SK-N-SH (cell line): ENCODE measurements around the gene MYO16. TPM values are rescaled to one million over a fixed set of nuclear protein-coding genes. Genes with fewer than 3 reads are reported as not detected.

ENCODE experiments used
- CTCF ChIA-PET: fragments of 300-600, 350-600 bp; formaldehyde crosslinking; extraction: SDS; loops from one replicate; lab custom pipeline; 2021; lab: Yijun Ruan, JAX
- POLR2A ChIA-PET: fragments of 350-600 bp; sonication (Branson Sonifier 250); formaldehyde crosslinking; extraction: SDS; loops from one replicate; lab custom pipeline; 2020; ENCODE audit warnings: antibody characterized with exemption, inconsistent platforms; lab: Yijun Ruan, JAX
- DNase-seq: peaks from one replicate; pipeline ENCODE4 v3.0.0; 2012
- H2AFZ ChIP-seq: fragments of 200-600 bp; sonication (generic); 2 replicates; pipeline ENCODE4 v1.8.1; 2016; ENCODE audit warnings: antibody characterized with exemption, mild to moderate bottlenecking, low read depth
- H3F3A ChIP-seq: fragments of 200-600 bp; sonication (generic); replicated peaks from 2 replicates; pipeline ENCODE3; 2016; ENCODE audit warnings: antibody characterized with exemption, mild to moderate bottlenecking; ENCODE audit not compliant: insufficient read depth
- H3K27ac ChIP-seq, 2 experiments: fragments of 200-500 bp in 1 of 2; fragments of 200-600 bp in 1 of 2; sonication (Bioruptor generic) in 1 of 2; sonication (generic), shearing (Covaris generic) in 1 of 2; 2 replicates each; pipeline versions ENCODE4 v1.5.1 to v1.6.1; 2014 to 2016; ENCODE audit warnings: low read depth in 2 of 2, inconsistent platforms in 1 of 2, low read length in 1 of 2, mild to moderate bottlenecking in 1 of 2, mixed read lengths in 1 of 2
- H3K27me3 ChIP-seq: fragments of 200-600 bp; sonication (generic), shearing (Covaris generic); 2 replicates; pipeline ENCODE4 v1.6.1; 2016; ENCODE audit warnings: mixed run types; ENCODE audit not compliant: insufficient read depth
- H3K36me3 ChIP-seq, 2 experiments: fragments of 200-500 bp in 1 of 2; fragments of 200-600 bp in 1 of 2; sonication (Bioruptor generic) in 1 of 2; sonication (generic) in 1 of 2; replicated peaks in 1 of 2; 2 replicates each; pipeline versions ENCODE3 to v1.5.1; 2014 to 2016; ENCODE audit warnings: low read length in 1 of 2, mild to moderate bottlenecking in 1 of 2; ENCODE audit not compliant: insufficient read depth in 2 of 2, control insufficient read depth in 1 of 2
- H3K4me1 ChIP-seq, 2 experiments: fragments of 200-500 bp in 1 of 2; fragments of 200-600 bp in 1 of 2; sonication (Bioruptor generic) in 1 of 2; sonication (generic), shearing (Covaris generic) in 1 of 2; 2 replicates each; pipeline versions ENCODE4 v1.5.1 to v1.6.1; 2014 to 2016; ENCODE audit warnings: low read depth in 1 of 2, low read length in 1 of 2, mixed run types in 1 of 2; ENCODE audit not compliant: insufficient read depth in 2 of 2, control insufficient read depth in 1 of 2
- H3K4me2 ChIP-seq: fragments of 200-600 bp; sonication (generic), shearing (Covaris generic); 2 replicates; pipeline ENCODE4 v1.6.1; 2017; ENCODE audit warnings: mixed run types
- H3K4me3 ChIP-seq, 2 experiments: fragments of 200-500 bp in 1 of 2; fragments of 200-600 bp in 1 of 2; sonication (Bioruptor generic) in 1 of 2; sonication (generic), shearing (Covaris generic) in 1 of 2; 2 replicates each; pipeline versions ENCODE4 v1.5.1 to v1.8.1; 2014 to 2016; ENCODE audit warnings: low read depth in 2 of 2, inconsistent platforms in 1 of 2, low read length in 1 of 2, mild to moderate bottlenecking in 1 of 2, mixed read lengths in 1 of 2, moderate library complexity in 1 of 2
- H3K79me2 ChIP-seq: fragments of 200-600 bp; sonication (generic); 2 replicates; pipeline ENCODE4 v1.8.1; 2017; ENCODE audit warnings: mild to moderate bottlenecking; ENCODE audit not compliant: insufficient read depth
- H3K9ac ChIP-seq: fragments of 200-600 bp; sonication (generic); 2 replicates; pipeline ENCODE4 v1.6.1; 2017; ENCODE audit warnings: mixed run types
- H3K9me2 ChIP-seq: fragments of 200-600 bp; sonication (generic); 2 replicates; pipeline ENCODE4 v1.6.1; 2017; ENCODE audit warnings: mixed run types
- H3K9me3 ChIP-seq: fragments of 200-600 bp; sonication (generic); 2 replicates; pipeline ENCODE4 v1.6.1; 2017; ENCODE audit warnings: mixed run types, mild to moderate bottlenecking, moderate library complexity
- H4K20me1 ChIP-seq: fragments of 200-600 bp; sonication (generic); 2 replicates; pipeline ENCODE4 v1.6.1; 2017; ENCODE audit warnings: mild to moderate bottlenecking, mixed run types; ENCODE audit not compliant: insufficient read depth
- JUND ChIP-seq: IDR thresholded peaks from 2 replicates; pipeline ENCODE4 v1.4.0; 2012
- MEF2A ChIP-seq: IDR thresholded peaks from 2 replicates; pipeline ENCODE4 v1.4.0; 2012; ENCODE audit warnings: low read depth, borderline replicate concordance
- MXI1 ChIP-seq: IDR thresholded peaks from 2 replicates; pipeline ENCODE4 v1.6.1; 2012; ENCODE audit warnings: mild to moderate bottlenecking, low read depth, low read length, improper control_type of control experiment
- RCOR1 ChIP-seq: fragments of 150-350 bp; IDR thresholded peaks from 2 replicates; pipeline ENCODE4 v1.6.1; 2017; ENCODE audit warnings: antibody characterized with exemption, low read length
- RFX5 ChIP-seq: IDR thresholded peaks from 2 replicates; pipeline ENCODE4 v1.6.1; 2012; ENCODE audit warnings: mild to moderate bottlenecking, improper control_type of control experiment, low read length
- RXRA ChIP-seq: IDR thresholded peaks from 2 replicates; pipeline ENCODE4 v1.4.0; 2012; ENCODE audit warnings: low read depth, mild to moderate bottlenecking, borderline replicate concordance
- TAF1 ChIP-seq: IDR thresholded peaks from 2 replicates; pipeline ENCODE4 v1.6.1; 2012; ENCODE audit warnings: low read depth, mild to moderate bottlenecking, low read length, moderate library complexity, borderline replicate concordance
- TEAD4 ChIP-seq: IDR thresholded peaks from 2 replicates; pipeline ENCODE4 v1.4.0; 2012; ENCODE audit warnings: mild to moderate bottlenecking, borderline replicate concordance; ENCODE audit not compliant: insufficient read depth
- YY1 ChIP-seq: IDR thresholded peaks from 2 replicates; pipeline ENCODE4 v1.4.0; 2012; ENCODE audit warnings: low read depth, mild to moderate bottlenecking
- WGBS: methylation state at CpG from one replicate; pipeline ENCODE4 v1.1.6; 2017; ENCODE audit warnings: low lambda C conversion rate; 5-methylcytosine and 5-hydroxymethylcytosine counted together
- polyA plus RNA-seq, 3 experiments: library from polyadenylated mRNA; depleted of rRNA; stranded (reverse); fragments of >200 nt; gene quantifications; 2 replicates each; pipeline ENCODE4 v1.2.3, GENCODE V29; 2012
- TF ChIP-seq, protein P1 (sequence below): IDR thresholded peaks from 2 replicates; pipeline ENCODE4 v1.4.0; 2012; ENCODE audit warnings: low read depth, borderline replicate concordance
- TF ChIP-seq, protein P2 (sequence below): fragments of 150-350 bp; IDR thresholded peaks from 2 replicates; pipeline ENCODE4 v1.6.1; 2017; ENCODE audit warnings: antibody characterized with exemption, low read length, low read depth, borderline replicate concordance

MYO16 gene
- polyA plus RNA-seq, 1 of the 3 experiments (the other 2 are of a cell fraction): 0.07 TPM

DNA sequence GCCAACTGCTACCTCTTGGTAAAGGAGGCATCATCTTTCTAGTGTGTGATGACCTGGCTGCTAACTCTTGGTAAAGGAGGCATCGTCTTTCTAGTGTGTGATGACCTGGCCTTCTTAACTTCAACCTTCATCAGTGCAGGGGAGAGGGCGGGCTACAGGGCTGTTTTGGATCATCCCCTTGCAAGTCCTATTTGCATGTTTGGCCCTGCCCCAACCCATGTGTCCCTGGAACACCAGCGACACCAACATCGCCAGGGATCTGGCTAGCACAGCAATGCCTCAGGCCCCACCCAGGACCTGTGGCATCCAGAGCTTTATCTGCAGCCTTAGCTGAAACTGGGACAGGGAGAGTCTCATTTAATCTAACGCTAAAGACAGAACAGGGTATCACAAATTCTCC lies 492.4 kb downstream of the MYO16 start:
- CTCF ChIA-PET: no interaction called here
- 81% methylated on average over 4 of the region's 5 CpGs for WGBS
- DNase-seq: no peak
- Histone ChIP-seq H3K9ac (no peak overlapping the region), H3K9me2 (no peaks in the 10 kb centered on the region), H3K4me2 (no peak overlapping the region), H4K20me1 (no peaks in the 10 kb centered on the region), H3K9me3 (no peaks in the 10 kb centered on the region), H3K4me3 (no peak overlapping the region), H3K36me3 (no peaks in the 10 kb centered on the region), H3F3A (no peaks in the 10 kb centered on the region), H3K4me1 (no peaks in the 10 kb centered on the region; a peak in 2 of 4 replicates), H3K27me3 (no peaks in the 10 kb centered on the region), H3K79me2 (no peaks in the 10 kb centered on the region), H3K27ac (no peak overlapping the region), H2AFZ (no peak overlapping the region)
- POLR2A ChIA-PET: no interaction called here
- TF ChIP-seq RXRA (no peak), RCOR1 (no peak), YY1 (no peak), TAF1 (no peak), TEAD4 (no peak), MXI1 (no peak)
- TF ChIP-seq, protein P1, sequence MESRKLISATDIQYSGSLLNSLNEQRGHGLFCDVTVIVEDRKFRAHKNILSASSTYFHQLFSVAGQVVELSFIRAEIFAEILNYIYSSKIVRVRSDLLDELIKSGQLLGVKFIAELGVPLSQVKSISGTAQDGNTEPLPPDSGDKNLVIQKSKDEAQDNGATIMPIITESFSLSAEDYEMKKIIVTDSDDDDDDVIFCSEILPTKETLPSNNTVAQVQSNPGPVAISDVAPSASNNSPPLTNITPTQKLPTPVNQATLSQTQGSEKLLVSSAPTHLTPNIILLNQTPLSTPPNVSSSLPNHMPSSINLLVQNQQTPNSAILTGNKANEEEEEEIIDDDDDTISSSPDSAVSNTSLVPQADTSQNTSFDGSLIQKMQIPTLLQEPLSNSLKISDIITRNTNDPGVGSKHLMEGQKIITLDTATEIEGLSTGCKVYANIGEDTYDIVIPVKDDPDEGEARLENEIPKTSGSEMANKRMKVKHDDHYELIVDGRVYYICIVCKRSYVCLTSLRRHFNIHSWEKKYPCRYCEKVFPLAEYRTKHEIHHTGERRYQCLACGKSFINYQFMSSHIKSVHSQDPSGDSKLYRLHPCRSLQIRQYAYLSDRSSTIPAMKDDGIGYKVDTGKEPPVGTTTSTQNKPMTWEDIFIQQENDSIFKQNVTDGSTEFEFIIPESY: no peak
- TF ChIP-seq, protein P2, sequence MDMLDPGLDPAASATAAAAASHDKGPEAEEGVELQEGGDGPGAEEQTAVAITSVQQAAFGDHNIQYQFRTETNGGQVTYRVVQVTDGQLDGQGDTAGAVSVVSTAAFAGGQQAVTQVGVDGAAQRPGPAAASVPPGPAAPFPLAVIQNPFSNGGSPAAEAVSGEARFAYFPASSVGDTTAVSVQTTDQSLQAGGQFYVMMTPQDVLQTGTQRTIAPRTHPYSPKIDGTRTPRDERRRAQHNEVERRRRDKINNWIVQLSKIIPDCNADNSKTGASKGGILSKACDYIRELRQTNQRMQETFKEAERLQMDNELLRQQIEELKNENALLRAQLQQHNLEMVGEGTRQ: no peak
- TF ChIP-seq, all 33 proteins: peak for 0

DNA sequence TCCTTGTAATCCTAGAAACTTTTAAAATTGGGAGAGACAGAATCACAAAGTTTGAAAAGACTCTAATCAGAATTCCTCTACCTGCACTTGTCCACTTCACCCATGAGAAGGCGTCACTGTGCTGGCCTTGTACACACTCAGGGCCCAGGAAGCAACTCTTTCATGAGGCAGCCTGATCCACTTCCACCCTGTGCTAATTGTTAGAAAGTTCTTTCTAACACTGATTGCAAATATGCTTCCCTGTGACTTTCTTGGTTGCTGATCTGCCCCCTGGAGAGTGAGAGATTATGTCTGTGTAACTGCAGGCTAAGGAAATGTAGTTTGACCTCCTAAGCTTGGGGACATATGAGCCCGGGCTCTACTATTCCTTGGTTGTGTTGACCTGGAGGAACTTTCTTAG lies 494.6 kb downstream of the MYO16 start:
- Histone ChIP-seq H3K36me3 (no peaks in the 10 kb centered on the region), H3F3A (no peaks in the 10 kb centered on the region), H3K9ac (no peak overlapping the region), H3K4me2 (no peak overlapping the region), H3K27ac (no peak overlapping the region), H3K79me2 (no peaks in the 10 kb centered on the region), H3K4me1 (peaks cover 0 to 6% of the 10 kb centered on the region in 2 experiments; a peak in 2 of 4 replicates), H2AFZ (no peak overlapping the region), H3K27me3 (no peaks in the 10 kb centered on the region), H4K20me1 (no peaks in the 10 kb centered on the region), H3K9me3 (no peaks in the 10 kb centered on the region), H3K9me2 (no peaks in the 10 kb centered on the region), H3K4me3 (no peak overlapping the region)
- DNase-seq: no peak
- CTCF ChIA-PET: no interaction called here
- TF ChIP-seq TEAD4 (no peak), JUND (no peak), MEF2A (no peak), RFX5 (no peak)
- POLR2A ChIA-PET: no interaction called here
- 84% methylated on average over 2 of the region's 2 CpGs for WGBS
